HuH-7 (cell line): ENCODE measurements around the gene NPAS4.
"Not testable (repeated sequence)": the region's sequence is repeated elsewhere in the genome, so short reads cannot be mapped to it uniquely, and the experiment has no call there.

Experiments
- DNase-seq: peaks from one replicate; pipeline ENCODE4 v3.0.0; 2011; ENCODE audit warnings: low spot score

The NPAS4 gene

GRCh38 chr11:66418168-66418985, 2.5 kb upstream of the NPAS4 start:
- peak; percentile 100 for DNase-seq

- DNase-seq: no peak
These were observed 1.9 kb upstream of the NPAS4 start for GRCh38 chr11:66418986-66419308.

DNA sequence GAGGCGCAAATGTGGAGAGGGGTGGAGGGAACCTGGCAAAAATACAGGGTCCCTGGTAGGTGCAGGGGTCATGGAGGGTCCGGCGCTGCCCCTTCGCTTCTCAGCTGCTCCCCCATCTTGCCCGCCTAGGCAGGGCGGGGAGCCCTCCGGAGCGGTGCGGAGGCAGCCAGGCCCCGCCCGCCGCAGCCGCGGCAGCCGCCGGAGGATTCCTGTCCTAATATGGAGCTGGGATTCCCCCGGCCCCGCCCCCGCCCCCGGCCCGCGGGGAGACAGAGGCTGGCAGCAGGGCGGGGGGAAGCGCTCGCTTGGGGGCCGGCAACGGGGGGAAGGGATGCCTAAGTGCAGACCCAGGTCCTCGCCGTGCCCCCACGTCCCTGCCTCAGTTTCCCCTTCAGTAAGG, 1.0 kb upstream of the NPAS4 start:
- no peak for DNase-seq

DNA sequence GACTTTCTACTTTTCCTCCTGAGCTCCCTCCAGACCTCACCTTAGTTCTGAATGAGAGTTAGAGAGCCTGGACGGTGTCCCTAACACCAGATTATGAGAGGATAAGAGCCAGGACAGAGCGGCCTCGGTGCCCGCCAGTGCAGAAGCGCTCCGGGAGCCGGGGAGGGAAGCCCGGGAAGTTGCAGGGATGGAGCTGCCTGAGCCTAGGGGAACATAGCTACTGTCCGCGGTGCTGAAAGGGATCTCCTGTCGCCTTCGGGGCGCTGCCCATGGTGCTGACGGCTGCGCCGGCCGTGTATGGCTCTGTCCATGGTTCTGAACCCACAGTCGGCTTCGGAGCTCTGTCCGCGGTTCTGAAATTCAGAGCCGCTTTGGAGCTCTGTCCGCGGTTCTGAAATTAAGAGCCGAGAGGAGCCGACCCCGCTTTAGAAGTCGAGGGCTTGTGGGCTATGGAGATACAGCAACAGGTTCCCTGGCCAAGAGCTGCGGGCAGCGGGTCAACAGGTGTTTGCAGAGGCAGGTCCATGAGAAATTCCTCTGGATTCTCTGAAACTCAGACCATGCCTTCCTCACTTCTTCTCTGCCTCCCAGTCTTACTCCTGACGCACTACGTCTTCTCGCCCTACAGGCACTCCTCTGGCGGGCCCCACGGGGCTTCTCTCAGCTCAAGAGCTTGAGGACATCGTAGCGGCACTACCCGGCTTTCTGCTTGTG, 814 bp downstream of the NPAS4 start:
- DNase-seq: peak; percentile 100

- no peak for DNase-seq
These were observed 5.5 kb downstream of the NPAS4 start for GRCh38 chr11:66426314-66426713.

- no peak for DNase-seq
These were observed 8.1 kb downstream of the NPAS4 start for GRCh38 chr11:66428933-66429332.

GRCh38 chr11:66429983-66430602, 9.3 kb downstream of the NPAS4 start:
- peak; percentile 100 for DNase-seq

DNA sequence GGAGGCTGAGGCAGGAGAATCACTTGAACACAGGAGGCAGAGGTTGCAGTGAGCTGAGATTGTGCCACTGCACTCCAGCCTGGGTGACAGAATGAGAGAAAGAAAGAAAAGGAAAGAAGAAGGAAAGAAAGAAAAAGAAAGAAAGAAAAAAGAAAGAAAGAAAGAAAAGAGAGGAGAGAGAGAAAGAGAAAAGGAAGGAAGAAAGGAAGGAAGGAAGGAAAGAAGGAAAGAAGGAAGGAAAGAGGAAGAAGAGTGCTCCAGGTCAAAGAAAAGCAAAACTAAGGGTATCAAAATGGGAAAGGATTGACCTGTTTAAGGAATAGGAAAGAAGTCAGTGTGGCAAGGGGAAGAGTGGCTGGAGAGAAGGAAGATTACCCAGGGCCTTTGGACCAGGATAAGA, 10.5 kb downstream of the NPAS4 start:
- not testable (repeated sequence) for DNase-seq

GRCh38 chr11:66431871-66432329, 11.1 kb downstream of the NPAS4 start:
- not testable (repeated sequence) for DNase-seq

GRCh38 chr11:66432597-66432996, 11.8 kb downstream of the NPAS4 start:
- DNase-seq: no peak

DNA sequence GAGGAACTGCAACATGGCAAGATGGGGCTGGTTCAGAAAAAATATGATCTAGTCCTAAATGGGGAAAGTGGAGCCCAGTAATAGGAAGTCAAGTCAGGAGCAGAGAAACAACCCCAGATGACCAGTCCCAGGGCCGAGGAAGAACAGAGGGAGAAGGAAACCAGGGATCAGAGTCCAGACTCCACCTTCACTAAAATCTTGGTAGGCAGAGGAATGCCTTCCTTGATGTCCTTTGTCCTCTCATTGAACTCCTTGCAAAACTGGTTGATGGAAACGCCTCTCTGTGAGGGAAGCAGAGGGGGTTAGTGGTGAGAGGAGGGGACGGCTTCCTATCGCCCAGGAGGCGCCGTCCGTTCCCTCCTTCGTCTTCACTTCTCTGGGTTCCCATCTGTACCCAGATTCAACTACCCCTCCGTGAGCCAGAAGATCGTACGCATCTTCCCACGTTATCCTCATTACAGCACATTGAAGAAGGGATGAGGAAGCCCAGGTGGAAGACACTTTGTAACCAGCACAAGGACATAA, 17.2 kb downstream of the NPAS4 start:
- DNase-seq: no peak

DNA sequence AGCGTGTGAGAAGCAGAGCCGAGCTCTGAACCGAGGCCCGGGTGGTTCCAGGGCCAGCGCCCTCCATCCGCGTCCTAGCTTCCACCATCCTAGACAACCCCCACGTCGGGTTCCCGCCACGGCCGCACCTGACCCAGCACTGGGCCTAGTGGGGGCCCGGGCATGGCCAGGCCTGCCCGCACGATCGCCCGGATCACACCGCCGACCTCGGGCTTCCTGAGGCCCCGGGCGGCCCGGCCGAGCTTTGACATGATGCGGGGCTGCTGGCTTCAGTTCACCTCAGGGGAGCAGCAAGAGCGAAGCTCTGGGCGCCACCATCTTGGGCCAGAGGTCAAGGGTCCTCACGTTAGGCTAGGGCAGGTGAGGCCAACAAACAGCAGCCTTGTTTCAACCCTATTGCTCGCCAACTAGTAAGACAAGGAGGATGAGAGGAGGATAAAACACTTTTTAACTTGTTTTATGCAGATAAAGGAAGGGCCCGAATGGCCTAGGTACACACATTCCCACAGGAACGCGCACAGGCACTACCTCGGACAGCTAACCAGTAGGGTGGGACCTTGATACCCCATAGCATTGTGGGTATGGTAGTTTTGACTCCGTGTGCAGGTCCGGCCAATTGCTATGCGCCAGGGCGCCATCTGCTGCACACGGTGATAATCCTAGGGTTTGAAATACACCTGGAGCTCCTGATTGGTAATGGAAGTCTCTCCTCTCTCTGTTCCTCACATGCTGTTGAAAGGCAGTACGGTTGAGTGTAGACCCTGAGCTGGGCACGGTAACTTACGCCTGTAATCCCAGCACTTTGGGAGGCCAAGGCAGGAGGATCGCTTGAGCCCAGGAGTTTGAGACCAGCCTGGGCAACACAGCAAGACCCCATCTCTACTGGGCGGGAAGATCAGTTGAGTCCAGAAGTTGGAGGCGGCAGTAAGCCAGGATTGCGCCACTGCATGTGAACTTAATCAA, 17.9 kb downstream of the NPAS4 start, which contains the start of gene MRPL11:
Gene MRPL11, minus strand, starts transcription at position 345 of the 963 bp plus-strand sequence. Its CDS starts 94 bp downstream, at position 251.
- DNase-seq: peak; percentile 100

GRCh38 chr11:66440101-66440939, 19.5 kb downstream of the NPAS4 start:
- DNase-seq: not testable (repeated sequence)

- DNase-seq: not testable (repeated sequence)
These were observed 20.1 kb downstream of the NPAS4 start for GRCh38 chr11:66440940-66441282.

- DNase-seq: no peak
These were observed 22.8 kb downstream of the NPAS4 start for GRCh38 chr11:66443602-66444001.

DNA sequence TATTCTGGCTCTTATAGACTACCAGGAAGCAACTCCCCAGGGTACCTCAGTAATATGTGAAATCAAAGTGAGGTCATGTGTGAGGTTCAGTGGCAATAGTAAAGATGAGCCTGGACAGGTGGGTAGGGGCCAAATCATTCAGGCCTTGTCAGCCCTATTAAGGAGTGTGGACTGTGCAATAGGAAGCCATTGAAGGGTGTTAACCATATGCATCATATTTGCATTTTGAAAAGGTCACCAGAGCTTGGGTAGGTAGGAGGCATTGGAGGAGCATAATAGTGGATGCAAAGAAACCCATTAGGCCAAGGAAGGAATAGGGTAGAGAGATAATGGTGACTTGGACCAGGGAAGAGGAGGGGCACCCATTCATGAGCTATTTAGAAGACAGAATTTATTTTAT, 26.2 kb downstream of the NPAS4 start:
- no peak for DNase-seq

DNA sequence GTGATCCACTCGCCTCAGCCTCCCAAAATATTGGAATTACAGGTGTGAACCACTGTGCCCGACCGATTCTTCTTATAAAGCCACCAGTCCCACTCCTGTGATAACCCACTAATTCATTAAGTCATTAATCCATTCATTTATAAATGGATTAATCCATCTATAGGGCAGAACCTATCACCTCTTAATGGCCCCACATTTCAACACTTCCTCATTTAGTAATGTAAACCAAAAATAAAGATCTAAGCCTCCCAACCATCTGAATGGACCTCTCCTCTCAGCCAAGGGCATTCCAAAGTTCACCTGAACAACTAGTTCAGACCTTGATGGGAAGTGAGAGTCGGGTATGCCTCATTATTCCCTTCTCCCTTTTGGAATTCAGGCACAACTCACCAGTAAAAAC, 27.7 kb downstream of the NPAS4 start:
- DNase-seq: no peak

DNA sequence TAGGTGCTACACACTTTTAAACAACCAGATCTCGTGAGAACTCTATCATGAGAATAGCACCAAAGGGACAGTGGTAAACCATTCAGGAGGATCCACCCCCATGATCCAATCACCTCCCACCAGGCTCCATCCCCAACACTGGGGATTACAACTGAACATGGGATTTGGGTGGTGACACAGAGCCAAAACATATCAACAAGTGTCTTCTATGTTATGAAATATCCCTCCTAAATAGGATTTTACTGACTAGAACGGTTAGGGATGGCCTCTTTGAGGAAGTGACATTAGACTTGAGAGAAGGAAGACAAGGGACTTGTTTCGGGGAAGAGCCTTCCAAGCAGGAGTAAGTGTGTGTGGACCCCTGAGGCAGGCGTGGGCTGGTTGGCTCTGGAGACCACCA, 29.7 kb downstream of the NPAS4 start:
- no peak for DNase-seq

DNA sequence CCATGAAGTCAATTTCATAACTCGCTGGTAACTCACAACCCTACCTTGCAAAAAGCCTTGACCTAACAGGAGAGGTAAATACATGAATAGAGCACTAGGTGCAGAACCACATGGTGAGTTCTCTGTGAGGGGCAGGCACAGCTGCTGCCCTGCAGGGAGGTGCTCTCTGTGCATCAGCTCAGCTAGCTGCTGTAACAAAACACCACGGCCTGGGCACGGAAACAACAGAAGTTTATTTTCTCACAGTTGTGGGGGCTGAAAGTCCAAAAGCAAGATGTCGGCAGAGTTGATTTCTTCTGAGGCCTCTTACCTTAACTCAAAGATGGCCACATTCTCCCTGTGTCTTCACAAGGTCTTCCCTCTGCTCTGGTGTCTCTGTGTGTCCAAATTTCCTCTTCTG, 30.8 kb downstream of the NPAS4 start:
- no peak for DNase-seq

GRCh38 chr11:66454247-66454646, 33.4 kb downstream of the NPAS4 start:
- DNase-seq: no peak

DNA sequence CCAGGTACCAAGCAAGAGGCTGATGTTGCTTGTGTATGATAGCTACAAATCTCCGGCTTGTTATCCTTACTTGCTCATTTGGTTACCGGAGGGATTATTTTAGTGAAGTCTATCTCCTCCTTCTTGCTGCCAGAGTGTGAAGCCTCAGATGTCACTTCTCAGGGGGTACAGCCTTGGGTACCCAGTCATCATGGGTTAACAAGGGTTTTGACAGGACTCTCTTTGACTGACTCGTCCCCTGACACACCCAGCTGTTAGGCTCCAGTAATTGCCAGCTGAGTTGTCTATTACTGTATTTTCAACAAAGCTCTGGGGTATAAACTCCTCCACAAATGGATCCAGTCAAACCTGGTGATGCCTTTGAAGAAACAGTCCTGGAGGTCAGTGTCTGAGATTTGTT, 34.0 kb downstream of the NPAS4 start:
- no peak for DNase-seq
